H4 (cell line): ENCODE results near the gene GCG. TPM values are rescaled to one million over a fixed set of nuclear protein-coding genes. Genes with fewer than 3 reads are reported as not detected.

Experiments used
- DNase-seq: peaks from one replicate; pipeline ENCODE4 v3.0.0-alpha.2; 2015; ENCODE audit warnings: low spot score
- total RNA-seq: library from RNA; depleted of rRNA; stranded (reverse); fragments of >200 nt; shearing (Covaris generic); gene quantifications from 2 replicates; pipeline ENCODE4 v1.2.3, GENCODE V29; 2014; rRNA removed

GCG gene
- not detected in 2 replicates for total RNA-seq

DNA sequence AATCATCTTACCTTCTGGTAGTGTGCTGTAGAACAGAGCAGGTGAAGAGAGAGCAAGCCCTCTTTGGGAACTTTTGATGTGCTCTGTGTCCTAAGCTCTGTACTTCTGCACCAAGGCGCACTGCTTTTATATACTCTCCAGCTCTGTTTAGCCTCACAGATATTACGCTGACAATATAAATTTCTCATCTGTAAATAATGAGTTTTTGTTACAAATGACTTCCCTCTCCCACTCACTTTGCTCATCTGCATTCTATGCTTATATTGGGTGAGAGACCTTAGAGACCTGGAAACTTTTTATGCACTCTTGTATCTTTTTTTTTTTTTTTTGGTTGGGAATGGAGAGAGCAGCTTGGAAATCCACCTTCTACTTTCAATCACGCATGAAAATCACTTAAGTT, at the start of gene GCG:
Gene GCG, minus strand, starts transcription at position 101 of the 400 bp plus-strand sequence. CDS start 3,069 bp downstream, outside the sequence.
- DNase-seq = no peak

DNA sequence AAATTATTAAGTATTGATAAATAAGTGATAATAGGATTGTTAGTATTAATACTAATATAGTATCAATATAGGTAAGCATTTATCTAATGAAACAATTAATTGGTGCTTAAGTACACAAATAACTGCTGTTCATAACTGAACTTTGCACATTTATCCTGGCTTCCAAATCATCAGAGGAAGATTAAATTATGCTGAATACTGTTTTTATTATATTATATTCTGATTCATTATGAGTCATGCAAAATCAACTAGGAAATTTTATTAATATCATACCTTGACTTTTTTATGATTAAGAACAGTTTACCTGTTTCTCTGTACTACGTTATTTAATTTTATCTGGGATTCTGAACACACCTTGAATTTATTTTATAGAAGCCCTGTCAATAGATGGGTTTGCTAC, 48.6 kb upstream of the GCG start:
- no peak for DNase-seq

DNA sequence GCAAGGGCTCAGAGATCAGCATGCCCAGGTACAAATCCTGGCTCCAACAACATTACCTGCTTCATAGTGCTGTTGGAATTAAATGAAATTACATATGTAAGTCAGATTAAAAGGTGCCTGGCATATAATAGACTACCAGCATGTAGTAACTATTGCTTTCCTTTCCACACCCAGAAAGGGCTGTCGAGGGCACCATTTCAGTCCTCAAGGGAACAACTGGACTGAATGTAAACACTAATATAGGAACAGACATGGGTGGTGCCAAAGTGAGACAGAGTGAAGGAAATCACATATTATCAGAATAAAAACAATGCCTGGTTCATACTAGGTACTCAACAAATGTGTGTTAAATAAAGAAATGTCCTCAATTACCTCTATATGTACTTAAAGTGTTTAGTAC, 47.9 kb upstream of the GCG start:
- DNase-seq = no peak

DNA sequence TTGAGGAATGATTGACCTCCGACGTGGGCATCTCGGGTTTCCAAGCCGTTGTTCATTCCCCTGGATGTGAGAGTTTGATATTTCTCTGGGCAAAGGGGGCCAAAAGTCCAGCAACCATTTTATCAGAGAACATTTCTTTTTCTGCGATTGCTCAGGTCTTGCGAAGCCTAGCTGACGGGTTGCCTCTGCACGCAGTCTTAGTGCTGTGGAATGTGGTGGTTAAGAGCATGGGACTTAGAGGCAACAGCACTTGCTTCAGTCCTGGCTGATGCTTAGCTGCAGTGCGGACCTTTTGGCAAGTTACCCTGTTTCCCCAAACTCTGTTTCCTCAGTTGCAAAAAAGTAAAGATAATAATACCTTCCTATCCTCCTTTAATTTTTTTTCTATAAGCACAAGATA, 46.2 kb upstream of the GCG start:
- no peak for DNase-seq

DNA sequence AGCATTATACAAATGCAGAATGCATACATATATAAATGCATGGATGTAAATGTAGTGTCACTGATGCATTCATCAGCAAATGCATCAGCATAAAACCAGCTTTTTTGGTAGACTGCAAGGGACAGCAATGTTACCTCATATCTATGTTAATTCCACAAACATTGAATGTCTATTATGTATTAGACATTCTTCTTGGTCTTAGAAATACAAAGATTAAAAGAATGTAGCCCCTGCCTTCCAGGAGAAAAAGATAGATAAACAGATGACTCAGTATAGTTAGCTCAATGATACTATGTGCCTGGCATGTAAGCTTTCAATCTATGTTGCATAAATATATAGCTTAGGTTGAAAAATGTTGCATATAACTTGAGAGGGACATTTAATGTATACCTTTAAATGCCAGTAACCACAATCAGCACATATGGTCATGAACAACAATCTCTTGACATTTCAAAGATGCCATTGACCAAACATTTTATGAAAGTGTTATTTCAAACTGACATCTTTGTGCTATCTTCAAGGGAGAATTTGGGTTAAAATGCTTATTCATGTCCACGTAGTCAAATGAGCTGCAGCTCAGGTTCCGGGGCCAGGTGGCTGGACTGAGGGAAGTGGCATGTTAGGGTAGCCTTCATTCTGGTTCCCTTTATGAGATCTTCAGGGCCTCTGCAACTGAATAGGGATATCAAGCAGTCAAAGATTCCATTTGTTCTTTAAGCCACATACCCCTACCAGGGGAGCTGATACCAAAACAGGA, 45.2 kb upstream of the GCG start:
- DNase-seq = no peak

DNA sequence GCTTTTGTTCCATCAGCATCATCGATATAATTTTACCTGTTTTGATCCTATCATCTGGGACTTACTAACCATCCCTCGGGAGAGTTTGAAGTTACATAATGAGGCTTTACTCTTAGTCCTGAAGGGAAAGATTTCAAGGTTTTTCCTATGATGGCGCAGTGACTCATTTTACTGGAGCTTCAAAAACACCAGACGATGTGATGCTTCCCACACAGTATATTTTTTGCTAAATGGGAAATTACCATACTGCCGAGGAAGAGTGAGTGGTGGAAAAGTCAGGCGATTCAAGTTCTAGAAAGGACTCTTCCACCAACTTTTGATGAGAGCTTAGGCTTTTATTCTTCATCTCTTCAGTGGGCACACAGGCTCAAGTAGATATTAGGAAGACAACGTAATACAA, 44.6 kb upstream of the GCG start:
- no peak for DNase-seq

DNA sequence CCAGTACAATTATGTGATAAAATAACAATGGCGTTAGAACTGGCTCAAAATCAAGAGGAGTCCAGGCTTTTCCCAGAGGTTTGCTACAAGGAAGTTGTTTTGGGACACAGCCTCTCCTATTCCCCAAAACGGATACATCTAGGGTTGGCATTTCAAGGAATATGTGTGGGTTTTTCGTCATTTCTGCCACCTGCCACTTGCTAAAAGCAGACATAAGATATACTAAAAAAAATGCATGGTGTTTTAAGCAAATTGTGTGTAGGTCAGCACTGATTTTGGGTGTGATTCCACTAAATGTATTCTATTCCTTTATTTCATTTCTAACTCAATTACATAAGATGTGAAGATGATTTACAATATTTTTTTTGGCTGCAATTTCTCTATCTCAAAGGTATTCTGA, 36.4 kb upstream of the GCG start:
- DNase-seq = no peak

DNA sequence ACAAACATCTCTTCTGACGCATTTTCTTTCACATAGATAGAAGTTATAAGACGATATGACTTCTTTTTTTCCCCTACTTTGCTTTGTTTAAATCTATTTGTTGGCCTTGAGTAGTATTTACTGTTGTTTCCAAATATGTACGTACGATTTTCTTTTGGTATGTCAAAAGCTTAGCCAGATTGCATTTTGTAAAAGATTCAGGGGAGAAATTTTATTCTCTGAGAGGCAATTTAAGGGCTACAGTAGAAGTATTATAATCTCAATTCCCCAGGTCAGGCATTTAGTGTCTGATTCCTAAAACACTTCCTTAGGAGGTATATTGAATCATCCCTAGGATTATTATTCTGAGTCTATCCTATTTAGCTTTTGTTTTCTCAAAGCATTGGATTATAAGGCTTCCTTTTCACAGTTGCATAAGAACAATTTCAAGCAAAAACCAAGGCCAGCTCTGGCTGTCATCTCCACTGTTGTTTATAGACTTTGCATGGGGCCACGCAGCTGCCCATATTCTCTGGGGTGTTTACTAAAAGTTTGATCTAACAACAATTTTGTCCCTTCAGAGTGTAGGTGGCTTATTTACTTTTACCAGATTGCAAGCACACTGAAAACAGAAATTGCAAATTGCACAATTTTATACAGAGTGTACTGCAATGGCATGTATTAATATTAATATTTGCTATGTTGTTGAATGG, 33.6 kb upstream of the GCG start:
- no peak for DNase-seq

DNA sequence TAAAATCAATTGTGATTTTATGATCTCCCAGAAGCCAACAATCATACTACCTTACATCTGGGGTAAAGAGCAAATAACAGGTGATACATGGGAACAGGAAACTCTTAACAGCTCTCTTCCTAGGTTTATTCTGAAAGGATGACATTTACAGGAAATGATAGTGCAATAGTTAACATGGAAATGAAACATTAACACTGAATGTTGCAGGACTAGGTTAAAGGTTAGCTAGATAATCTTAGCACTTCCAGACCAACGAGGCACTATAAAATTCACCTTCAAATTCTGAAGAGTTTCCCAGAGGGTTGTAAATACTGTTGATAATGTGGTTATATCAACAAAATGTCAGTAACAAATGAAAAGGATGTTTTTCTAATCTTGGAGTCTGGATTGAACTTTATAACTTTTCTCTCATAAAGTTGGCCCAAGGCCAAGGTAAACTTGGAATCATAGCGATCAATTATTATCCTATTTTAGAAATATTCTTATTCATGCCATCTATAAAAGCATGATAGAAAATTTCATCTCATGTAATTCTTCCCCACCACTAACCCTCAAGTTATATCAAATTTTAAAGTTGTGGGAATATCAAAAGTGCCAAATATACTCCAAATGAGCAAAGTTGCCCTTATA, 32.9 kb upstream of the GCG start:
- no peak for DNase-seq

DNA sequence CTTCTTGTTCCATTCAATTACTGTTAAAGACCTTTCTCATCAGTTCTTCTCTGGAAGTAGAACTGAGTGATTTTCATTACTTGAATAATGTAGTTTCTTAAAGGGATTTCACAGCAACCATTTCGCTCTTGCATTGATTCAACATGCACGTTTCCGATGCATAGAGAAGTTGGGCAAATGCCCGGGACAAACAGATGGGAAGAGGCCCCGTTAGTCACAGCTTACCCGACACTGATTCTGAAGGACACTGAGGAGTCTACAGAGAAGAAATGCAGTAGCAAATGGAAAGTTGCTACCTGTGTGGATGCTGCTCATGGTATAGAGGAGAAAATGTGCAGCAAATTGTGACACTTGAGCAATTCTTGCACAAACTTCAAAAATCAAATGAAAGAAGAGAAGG, 32.3 kb upstream of the GCG start:
- no peak for DNase-seq

DNA sequence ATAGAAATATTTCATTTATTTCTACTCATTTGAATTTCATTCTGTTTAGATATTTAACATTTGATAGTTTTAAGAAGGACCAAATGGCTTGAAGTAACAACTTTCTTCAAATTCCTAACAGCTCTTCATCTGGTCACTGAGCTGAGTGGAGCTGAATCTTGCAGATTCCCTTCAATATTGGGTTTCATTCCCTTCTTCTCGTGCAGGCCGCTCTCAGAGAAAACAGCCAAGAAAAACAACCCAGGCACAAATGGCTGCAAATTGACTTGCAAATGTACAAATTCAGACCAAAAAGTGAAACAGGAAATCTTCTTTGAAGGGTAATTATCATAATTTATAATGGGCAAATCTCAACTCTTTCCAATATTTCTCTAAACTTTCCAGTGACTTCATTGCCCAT, 30.3 kb upstream of the GCG start:
- DNase-seq = no peak

DNA sequence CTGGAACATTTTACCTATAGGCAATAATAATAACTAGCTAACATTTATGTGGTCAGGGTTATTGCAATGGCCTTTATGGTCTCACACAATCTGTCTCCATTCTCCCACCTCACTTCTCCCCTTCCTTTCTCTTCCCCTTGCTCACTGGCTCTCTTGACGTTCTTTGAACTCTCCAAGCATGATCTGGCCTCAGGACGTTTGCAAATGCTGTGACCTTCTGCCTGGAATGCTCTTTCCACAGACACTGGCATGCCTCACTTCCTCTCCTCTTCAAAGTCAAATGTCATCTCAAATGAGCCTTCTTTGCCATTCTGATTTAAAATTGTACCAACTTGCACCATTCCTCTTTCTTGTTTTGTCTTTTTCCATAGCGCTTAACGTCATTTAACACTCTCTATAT, 25.3 kb upstream of the GCG start:
- DNase-seq = no peak

DNA sequence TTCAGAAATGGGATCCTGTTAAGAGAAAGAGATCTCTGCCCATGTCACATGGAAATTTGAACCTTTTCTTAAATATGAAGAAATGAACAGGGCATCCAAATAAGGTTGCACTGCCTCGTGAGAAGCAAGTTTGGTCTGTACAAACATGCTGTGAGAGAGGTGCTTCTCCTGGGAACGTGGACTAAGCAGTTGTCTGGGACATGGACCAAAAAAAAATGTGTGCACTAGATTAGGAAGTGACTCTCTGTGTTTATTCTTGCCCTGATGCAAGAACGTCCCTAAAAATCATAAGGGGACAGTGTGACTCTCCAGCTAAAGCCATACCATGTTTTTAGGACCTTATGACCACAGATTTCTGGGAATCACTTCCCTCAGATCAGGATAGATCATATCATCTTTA, 23.7 kb upstream of the GCG start:
- DNase-seq = no peak

DNA sequence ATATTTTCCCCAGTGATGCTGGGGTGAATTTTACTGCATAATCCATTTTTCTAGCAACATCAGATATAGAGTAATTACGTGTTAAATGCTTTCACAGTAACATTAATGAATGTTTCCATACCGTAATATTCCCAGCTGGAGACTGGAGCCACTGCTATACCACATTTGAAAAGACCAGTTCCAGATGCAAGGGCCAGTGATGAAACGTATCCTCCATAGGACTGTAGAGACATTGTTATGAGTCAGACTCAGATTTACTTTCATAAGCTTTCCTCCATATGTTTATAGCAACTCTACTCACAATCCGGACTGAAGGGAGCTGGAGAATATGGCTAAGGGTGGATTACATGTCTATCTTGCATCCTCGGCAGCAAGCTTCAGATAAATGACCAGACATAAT, 22.7 kb upstream of the GCG start:
- DNase-seq = peak; percentile 11

DNA sequence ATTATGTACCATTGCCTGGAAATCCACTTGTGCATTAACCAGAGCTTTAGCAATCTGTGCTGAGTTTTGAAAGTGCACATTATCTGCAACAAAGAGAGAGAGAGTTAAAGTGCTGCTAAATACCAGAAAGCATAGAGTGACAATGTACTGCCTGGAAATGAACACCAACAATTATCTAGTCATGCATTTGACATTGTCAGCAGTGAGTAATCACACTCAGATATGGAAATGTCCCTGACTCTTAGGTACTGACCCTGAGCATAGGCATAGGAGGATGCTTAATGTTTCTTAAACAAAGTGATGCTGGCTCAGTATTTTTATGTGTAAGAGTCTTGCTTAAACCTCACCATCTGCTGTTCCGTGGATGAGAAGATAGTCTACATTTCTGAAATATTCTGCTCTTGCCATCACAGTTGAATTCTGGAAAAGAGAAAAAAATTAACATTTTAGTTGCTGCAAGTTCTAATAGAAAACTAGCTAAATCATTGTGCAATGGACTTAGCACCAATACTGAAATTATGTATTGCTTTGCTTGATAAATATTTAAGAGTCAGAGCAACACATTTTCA, 20.8 kb upstream of the GCG start:
- DNase-seq = no peak

DNA sequence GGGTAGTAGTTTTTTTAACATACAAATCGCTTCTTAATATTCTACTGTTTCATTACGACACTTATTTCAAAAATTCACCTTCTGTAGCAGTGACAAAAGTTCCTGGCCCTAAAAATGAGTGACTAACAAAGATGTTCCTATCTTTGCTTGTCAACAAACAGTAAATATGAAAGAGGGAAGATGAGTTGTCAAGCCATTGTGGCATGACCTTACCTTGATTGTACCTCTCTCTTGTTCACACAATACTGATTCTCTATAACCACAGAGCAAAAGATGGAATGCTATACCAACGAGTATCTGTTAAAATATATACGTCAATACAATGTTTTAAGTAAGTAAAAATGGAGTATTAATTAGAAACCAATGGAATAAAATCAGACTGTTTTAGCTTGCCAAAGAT, 14.7 kb upstream of the GCG start:
- DNase-seq = no peak

DNA sequence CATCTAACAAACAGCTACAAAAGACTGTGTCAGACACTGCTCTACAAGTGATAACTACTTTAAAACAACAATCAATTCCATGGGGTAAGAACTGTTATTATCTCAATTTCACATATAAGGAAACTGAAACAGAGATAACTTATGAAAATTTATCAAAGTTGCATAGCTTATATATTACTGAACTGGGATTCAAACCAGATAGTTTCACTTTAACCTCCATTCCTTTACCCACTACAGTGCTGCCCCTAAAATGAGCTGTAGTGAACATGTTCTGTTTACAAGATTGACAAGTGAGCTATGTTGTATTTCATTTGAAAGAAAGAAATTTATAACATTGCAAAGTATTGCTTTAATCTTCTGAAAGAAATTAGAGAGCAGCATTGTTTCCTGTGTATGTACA, 14.1 kb upstream of the GCG start:
- DNase-seq = no peak

DNA sequence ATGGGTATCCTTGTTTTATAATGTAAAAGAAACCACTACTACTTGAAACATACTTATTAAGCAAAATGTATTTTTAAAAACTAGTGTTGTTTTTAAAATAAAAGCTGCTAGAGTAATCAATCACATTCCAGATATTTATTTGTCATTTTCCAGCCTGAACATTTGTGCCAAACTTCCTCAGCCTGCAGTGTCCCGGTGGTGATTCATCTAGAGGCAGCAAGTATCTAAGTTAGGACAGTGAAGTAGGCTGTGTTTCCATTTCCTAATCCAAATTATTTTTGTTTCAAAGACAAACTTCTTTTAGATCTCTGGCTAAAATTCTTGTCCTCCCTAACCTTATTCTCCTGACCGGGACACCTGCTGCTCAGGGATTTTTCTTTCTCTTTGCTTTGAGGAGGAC, 12.8 kb upstream of the GCG start:
- DNase-seq = no peak

DNA sequence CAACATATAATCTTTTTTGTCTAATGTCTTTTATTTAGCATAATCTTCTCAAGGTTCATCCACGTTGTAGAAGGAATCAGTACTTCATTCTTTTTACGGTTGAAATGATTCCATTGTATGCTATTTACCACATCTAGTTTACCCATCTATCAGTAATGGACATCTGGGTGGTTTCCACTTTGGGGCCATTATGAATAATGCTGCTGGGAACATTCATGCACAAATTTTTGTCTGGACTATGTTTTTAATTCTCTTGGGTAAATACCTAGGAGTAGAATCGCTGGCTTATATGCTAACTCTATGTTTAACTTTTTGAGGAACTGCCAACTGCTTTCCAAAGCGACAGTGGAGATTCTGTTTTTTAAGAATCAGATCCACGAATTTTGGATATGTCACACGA, 7.4 kb upstream of the GCG start:
- no peak for DNase-seq

DNA sequence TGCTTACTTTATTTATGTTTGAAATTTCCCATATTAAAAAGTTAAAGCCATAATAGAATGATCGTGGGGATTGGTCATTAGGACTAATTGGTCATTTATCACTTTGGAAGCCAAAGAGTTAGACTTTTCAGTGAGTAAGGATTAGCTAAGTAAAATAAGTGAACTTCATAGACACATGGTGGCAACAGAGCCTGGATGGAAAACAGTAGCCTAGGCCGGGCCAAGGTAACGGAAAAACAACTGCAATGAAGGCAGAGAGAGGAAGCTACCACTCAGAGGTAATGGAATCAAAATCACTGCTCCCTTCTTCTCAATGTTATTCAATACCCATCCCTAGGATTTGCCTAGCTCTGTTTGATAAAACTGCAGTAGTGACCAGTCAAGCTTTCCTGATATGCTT, 4.1 kb upstream of the GCG start:
- DNase-seq = no peak

DNA sequence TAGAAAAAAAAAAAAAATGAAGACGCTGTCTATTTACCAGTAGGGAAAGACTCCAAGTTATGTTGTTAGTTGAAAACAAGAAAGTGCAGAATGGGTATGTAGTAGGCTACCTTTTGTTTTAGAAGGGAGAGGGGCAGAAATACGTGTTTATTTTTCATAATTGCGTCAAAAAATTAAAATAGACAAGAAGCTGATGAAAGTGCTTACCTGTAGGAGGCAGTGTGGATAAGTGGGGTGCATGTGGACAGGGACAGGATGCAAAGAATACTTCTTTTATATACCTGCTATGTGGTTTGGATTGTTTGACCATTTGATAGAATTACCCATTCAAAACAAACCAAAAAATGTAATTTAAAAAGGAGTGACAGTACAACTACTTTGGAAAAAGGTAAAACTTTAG, 3.0 kb upstream of the GCG start:
- DNase-seq = no peak

DNA sequence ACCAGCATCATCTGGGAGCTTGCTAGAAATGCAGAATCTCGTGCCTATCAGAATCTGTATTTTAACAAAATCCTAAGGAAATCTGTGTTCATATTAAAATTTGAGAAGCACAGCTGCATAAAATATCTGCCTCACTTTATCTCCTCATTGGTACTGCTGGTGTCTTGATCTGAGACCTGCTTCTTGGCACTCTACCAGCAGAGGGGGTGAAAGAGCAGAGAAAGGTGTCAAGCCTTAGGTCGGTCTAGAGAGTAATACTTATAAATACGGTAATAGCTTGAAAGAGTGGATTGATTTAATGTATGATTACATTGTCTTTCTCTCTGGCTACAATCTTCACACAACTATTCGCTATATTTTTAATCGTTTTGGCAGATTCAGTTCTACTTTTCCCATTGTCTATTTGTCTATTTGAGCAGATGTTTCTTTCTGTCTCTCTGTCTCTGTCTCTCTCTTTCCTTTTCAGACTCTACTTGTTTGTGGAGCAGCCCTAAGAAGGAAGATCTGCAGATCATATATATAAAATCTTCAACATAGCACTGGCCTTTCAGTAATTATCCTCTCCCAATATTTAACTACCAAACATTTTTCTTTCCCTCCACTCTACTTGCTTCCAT, 1.7 kb upstream of the GCG start:
- DNase-seq = peak; percentile 50
